HG02763 (cell line): ENCODE measurements around the gene BEST3.
"Not testable (repeated sequence)": the region's sequence is repeated elsewhere in the genome, so short reads cannot be mapped to it uniquely, and the experiment has no call there.

Experiments used
- ATAC-seq: cut with Tn5 transposase; IDR thresholded peaks from one replicate; pipeline ENCODE4 v1.9.1; 2021; ENCODE audit warnings: mild to moderate bottlenecking, moderate library complexity; ENCODE audit not compliant: unreplicated experiment

Gene BEST3

GRCh38 chr12:69608114-69608513, 91.0 kb downstream of the BEST3 start:
- ATAC-seq = no peak

DNA sequence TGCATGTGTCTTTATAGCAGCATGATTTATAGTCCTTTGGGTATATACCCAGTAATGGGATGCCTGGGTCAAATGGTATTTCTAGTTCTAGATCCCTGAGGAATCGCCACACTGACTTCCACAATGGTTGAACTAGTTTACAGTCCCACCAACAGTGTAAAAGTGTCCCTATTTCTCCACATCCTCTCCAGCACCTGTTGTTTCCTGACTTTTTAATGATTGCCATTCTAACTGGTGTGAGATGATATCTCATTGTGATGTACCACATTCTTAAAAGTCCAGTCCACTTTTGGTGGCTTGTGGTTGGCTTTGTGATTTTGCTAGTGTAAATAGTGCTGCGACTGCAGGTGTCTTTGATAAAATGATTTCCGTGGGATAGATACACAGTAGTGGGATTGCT, 94.8 kb downstream of the BEST3 start:
- not testable (repeated sequence) for ATAC-seq
